ENCODE data around the gene SATB2.

The SATB2 gene

GRCh38 chr2:199344012-199344411 lies 113.7 kb downstream of the SATB2 start:
- no peak for DNase-seq (ENCODE audit: low spot score)
- Histone ChIP-seq H3K27ac (no peak overlapping the region), H3K4me3 (no peak overlapping the region)
- TF ChIP-seq, protein P1, sequence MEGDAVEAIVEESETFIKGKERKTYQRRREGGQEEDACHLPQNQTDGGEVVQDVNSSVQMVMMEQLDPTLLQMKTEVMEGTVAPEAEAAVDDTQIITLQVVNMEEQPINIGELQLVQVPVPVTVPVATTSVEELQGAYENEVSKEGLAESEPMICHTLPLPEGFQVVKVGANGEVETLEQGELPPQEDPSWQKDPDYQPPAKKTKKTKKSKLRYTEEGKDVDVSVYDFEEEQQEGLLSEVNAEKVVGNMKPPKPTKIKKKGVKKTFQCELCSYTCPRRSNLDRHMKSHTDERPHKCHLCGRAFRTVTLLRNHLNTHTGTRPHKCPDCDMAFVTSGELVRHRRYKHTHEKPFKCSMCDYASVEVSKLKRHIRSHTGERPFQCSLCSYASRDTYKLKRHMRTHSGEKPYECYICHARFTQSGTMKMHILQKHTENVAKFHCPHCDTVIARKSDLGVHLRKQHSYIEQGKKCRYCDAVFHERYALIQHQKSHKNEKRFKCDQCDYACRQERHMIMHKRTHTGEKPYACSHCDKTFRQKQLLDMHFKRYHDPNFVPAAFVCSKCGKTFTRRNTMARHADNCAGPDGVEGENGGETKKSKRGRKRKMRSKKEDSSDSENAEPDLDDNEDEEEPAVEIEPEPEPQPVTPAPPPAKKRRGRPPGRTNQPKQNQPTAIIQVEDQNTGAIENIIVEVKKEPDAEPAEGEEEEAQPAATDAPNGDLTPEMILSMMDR (IDR thresholded peaks at IDR 0.05), result no peak

DNA sequence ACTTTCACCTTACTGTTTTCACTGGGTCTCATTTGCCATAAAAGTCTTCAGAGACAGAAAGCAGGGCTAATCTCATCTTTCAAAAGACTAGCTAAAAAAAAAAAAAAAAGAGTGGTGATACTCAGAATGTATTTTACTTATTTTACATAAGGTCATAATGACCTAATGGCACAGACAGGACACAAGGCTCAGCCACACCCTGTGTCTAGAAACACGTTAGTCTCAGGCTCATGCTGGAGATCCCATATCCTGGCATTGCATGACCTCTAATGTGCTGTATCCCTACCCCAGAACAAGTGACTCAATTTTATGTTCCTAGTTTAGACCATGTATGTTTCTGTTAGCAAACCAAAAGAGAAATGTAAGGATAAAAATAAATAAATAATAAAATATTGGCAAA lies 115.4 kb downstream of the SATB2 start:
- TF ChIP-seq, protein P1 (IDR thresholded peaks at IDR 0.05), result no peak
- H3K4me3 ChIP-seq, result no peak overlapping the region
- H3K27ac ChIP-seq, result no peak overlapping the region

GRCh38 chr2:199341123-199341522 lies 116.6 kb downstream of the SATB2 start:
- TF ChIP-seq, protein P1 (IDR thresholded peaks at IDR 0.05), result no peak
- DNase-seq (ENCODE audit: low spot score), result no peak
- H3K27ac ChIP-seq, result no peak overlapping the region
- no peak overlapping the region for H3K4me3 ChIP-seq

More for the DNA sequence above, 115.4 kb downstream of the SATB2 start:
- DNase-seq (ENCODE audit: low spot score), result no peak

- DNase-seq (ENCODE audit: low spot score), result no peak
- no peak overlapping the region for H3K27ac ChIP-seq
- no peak overlapping the region for H3K4me3 ChIP-seq
- TF ChIP-seq, protein P1 (IDR thresholded peaks at IDR 0.05), result no peak
Observed at GRCh38 chr2:199339891-199340605, 117.7 kb downstream of the SATB2 start.

GRCh38 chr2:199336546-199336945 lies 121.2 kb downstream of the SATB2 start:
- TF ChIP-seq, protein P1 (IDR thresholded peaks at IDR 0.05), result no peak
- H3K4me3 ChIP-seq, result no peak overlapping the region
- H3K27ac ChIP-seq, result no peak overlapping the region
- no peak for DNase-seq (ENCODE audit: low spot score)

DNA sequence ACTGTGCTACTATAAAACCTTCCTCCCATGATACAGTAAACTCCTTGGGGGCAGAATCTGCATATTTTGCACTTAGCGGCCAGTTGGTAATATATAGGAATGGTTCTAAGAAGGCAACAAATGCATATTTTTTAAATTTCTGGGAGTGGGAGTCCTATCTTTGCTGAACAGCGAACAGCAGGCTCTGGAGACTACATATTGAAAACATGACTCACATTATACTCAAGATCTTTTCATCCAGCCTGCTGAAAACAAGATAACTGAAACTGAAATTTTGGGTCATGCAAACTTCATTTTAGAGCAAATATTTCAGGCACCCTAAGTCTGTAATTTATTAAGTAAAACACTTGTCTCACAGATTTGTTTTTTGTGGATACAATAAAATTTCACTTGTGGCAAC lies 122.2 kb downstream of the SATB2 start:
- no peak overlapping the region for H3K27ac ChIP-seq
- no peak overlapping the region for H3K4me3 ChIP-seq
- DNase-seq (ENCODE audit: low spot score), result no peak
- TF ChIP-seq, protein P1 (IDR thresholded peaks at IDR 0.05), result no peak

DNA sequence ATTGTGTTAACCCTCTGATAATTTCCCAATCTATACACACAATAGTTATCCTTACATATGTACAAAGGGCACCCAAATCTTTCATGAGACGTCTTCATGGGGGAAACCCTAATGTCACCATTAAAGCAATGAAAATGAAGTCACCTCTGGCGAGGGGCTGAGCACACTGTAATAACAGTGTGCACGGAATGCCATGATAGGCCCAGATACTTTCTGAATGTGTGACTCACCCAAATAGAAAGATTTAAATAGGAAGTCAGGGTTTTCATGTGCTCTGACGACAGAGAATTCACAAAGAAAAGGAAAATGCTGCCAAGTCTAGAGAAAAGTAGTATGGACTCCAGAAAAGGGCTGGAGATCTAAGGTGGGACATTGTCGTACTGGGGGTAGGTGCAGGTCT lies 128.3 kb downstream of the SATB2 start:
- no peak overlapping the region for H3K4me3 ChIP-seq
- no peak overlapping the region for H3K27ac ChIP-seq
- no peak for DNase-seq (ENCODE audit: low spot score)
- TF ChIP-seq, protein P1 (IDR thresholded peaks at IDR 0.05), result no peak
